Superior temporal gyrus (tissue), 1 donor: Measurements from ENCODE around the gene IVNS1ABP.
"Not testable (repeated sequence)": the region's sequence is repeated elsewhere in the genome, so short reads cannot be mapped to it uniquely, and the experiment has no call there.

ENCODE experiments used
- DNase-seq: peaks from one replicate; pipeline ENCODE4 v3.0.0-alpha.2; 2016; ENCODE audit errors: extremely low spot score

Gene IVNS1ABP

GRCh38 chr1:185292237-185292636 is 24.8 kb downstream of the IVNS1ABP start:
- DNase-seq: no peak

DNA sequence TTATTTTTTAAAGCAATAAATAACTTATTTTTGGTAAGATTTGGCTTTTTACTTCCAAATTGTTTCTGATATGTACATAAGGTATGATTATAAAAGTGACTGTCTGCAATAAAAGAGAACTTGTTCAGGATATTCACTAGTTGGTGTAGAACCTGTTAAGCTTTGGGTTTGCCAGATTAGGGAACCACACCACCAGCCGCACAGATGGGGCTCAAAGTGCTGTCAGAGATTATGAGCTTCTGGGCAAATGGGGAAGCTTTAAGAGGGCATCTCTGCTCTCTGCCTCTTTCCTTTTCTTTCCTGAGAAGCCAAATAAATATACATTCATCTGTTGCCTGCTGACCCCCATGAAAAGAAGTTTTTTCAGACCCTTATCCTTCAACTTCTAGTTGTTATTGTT is 25.4 kb downstream of the IVNS1ABP start:
- no peak for DNase-seq

DNA sequence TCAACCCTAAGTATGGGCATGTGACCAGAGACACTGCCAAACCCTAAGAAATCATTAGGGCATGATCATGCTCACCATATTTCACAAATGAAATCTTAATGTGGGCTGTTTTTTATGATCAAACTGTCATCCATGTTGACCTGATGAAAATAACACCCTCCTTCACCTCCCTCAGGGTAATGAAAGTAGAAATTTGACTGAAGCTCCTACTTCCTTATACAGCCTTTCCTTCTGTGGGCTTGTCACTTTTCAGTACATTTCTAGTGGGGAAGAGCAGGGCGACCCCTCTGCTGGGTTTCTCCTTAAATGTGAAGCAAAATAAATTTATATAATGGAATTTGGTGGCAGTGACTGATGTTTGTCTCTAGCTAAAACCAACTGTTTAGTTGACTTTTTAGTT is 25.9 kb downstream of the IVNS1ABP start:
- DNase-seq: no peak

GRCh38 chr1:185289880-185290279 is 27.2 kb downstream of the IVNS1ABP start:
- DNase-seq: no peak

GRCh38 chr1:185288435-185288834 is 28.6 kb downstream of the IVNS1ABP start:
- no peak for DNase-seq

- DNase-seq: no peak
Observed at GRCh38 chr1:185287451-185287850, 29.6 kb downstream of the IVNS1ABP start.

- DNase-seq: no peak
Observed at GRCh38 chr1:185284533-185285276, 32.3 kb downstream of the IVNS1ABP start.

DNA sequence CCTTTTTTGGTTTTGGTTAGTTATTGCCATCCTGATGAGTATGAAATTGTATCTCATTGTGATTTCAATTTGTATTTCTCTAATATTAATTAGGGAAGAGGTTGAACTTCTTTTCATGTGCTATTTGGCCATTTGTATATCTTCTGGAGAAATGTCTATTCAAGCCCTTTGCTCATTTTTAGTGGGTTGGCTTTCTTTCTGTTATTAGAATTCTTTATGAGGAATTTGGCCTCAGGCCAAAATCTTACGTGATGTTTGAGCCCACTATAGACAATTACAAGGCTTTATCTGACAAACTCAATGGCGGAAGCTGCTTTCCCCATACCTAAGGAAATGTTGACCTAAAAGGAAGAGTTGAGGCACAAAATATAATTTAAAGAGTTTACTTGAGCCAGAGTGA is 32.9 kb downstream of the IVNS1ABP start:
- DNase-seq: no peak

- DNase-seq: no peak
Observed at GRCh38 chr1:185281245-185281644, 35.8 kb downstream of the IVNS1ABP start.

DNA sequence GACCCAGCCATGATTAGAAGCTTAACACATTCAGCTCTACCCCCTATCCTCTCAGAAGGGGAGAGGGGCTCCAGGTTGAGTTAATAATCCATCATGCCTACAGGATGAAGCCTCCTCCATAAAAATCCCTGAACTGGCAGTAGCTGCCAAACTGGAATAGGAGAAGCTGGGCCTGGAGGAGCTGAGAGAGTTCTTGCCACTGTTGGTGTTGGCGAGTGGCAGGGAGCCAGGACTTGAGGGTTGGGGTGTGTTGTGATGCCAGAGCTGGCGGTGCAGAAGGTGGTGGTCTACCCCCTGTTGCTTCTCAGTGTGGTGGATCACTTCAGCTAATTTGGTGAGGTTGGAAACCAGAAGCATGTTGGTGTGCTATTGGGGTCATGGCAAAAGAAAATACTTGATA is 36.5 kb downstream of the IVNS1ABP start:
- no peak for DNase-seq

DNA sequence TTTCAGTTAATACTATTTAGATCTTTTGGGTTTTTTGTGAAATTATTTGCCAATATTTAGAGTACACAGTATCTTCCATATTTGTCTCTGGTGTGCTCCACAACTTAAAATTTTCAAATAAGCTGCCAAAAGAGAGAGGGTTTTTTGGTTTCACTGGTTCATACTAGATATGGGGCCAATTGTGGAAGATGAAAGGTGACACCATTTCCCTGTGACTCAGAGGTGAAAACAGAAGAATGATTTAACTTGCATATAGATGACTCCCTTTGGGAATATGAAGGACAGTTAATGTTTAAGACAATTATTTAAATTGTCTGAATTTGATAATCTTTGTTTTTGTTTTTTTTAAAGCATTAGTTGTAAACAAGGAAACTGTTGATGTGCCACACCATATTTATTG is 37.5 kb downstream of the IVNS1ABP start:
- DNase-seq: no peak

DNA sequence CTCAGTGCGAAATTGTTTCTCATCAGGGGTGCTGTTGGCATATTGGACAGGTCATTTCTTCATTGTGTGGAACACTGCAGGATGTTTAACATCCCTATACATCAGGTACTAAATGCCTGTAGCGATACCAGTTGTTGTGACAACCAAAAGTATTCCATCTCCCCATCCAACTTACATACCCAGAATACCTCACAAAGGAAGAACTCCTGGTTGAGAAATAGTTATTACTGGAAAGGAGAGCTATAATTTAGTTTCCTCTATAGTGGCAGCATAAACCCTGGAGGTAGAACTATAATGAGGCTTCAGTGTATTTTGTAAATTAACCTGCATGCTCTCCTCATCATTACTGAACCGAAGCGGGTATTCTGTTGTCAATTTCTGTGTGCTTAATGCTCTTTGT is 45.1 kb downstream of the IVNS1ABP start:
- no peak for DNase-seq

DNA sequence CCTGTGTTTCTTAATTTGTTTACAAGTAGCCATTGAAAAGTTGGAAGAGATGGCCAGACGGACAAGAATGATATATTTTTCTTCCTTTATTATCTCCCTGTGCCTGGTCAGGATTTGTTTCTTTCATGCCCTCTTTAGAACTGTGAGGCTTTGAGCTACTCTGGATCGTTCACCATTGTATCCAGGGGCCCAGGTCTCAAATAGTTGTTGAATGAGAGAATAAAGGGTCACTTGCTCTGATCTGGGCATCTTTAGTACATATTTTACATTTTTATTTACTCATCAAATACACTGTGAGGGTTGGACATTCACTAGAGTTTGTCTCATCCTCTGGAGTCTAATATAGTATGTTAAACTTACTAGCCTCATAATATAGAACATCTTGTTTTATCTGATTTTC is 48.7 kb downstream of the IVNS1ABP start:
- no peak for DNase-seq

GRCh38 chr1:185267701-185268100 is 49.3 kb downstream of the IVNS1ABP start:
- DNase-seq: no peak

DNA sequence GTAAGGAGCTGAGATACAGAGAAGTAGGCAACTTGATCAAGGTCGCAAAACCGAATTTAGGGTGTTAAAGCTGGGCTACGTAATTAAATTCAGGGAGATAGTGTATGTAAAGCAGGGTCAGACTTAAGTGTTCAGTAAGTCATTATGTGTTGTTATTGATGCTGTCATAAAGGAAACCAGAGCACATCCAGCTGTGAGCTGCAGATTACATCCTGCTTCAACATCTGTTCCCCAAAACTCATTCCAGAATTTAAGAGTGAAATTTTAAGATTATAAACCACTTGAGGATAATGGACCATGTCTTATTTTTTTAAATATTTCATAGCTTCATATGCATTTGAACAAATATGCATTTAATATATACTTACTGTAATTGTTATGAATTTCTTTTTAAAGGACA is 49.7 kb downstream of the IVNS1ABP start:
- no peak for DNase-seq

GRCh38 chr1:185265314-185265713 is 51.7 kb downstream of the IVNS1ABP start:
- no peak for DNase-seq

DNA sequence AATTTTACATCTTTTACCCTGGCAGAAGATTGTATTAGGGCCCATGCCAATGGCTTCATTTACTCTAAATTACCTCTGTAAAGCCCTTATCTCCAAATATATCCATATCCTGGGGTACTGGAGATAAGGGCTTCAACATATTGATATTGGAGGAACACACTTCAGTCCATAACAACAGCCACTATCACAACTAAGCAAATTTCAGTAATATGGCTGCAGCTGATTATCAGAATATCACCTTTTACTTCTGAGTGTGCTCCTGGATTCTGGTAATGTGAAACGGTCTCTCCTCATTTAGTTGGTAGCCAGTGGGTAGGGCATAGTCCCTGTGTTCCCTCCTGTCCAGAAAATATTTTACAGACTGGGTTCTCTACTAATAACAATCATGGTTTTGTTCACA is 53.3 kb downstream of the IVNS1ABP start:
- DNase-seq: no peak

DNA sequence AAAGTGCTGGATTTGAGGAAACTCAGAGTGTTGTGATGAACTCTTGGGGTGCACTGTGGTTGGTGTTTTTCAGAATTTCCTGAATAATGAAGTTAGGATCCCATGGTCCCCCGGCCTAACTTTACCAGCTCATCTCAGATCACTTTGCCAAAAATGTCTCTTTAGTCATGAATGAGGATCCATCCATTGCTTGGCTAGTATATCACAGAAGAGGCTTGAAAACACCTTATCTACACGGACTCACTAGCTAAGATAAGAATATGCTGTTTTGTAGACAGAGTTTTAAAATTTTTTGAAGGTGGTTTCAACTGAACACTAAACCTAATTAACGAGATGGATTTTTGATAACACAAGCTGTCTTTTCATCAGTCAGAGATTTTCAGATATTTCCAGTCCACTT is 53.8 kb downstream of the IVNS1ABP start:
- no peak for DNase-seq

- no peak for DNase-seq
Observed at GRCh38 chr1:185262151-185262550, 54.9 kb downstream of the IVNS1ABP start.

GRCh38 chr1:185260611-185261010 is 56.4 kb downstream of the IVNS1ABP start:
- no peak for DNase-seq

- DNase-seq: no peak
Observed at GRCh38 chr1:185258676-185259075, 58.4 kb downstream of the IVNS1ABP start.

GRCh38 chr1:185257950-185258208 is 59.2 kb downstream of the IVNS1ABP start:
- no peak for DNase-seq

GRCh38 chr1:185257116-185257949 is 59.7 kb downstream of the IVNS1ABP start:
- DNase-seq: not testable (repeated sequence)
